Upper lobe of left lung (tissue), 4 donors: ENCODE measurements around the gene HJV.

ENCODE experiments used
- EP300 ChIP-seq, 4 donors: sonication (generic); formaldehyde crosslinking; IDR thresholded peaks; one replicate each; pipeline ENCODE4 v1.5.1; 2017; ENCODE audit warnings: antibody characterized with exemption in 4 of 4, control low read depth in 2 of 4
- POLR2A ChIP-seq, 4 donors: fragments of 450-650 bp; IDR thresholded peaks; one replicate each; pipeline ENCODE4 v1.5.1; 2016 to 2017; ENCODE audit warnings: antibody characterized with exemption in 4 of 4, mild to moderate bottlenecking in 2 of 4
- POLR2AphosphoS5 ChIP-seq, 2 donors: sonication (generic); formaldehyde crosslinking; IDR thresholded peaks; one replicate each; pipeline ENCODE4 v1.5.1; 2017; ENCODE audit warnings: antibody characterized with exemption in 2 of 2
- TF ChIP-seq, protein P1 (sequence below), 6 experiments: fragments of 450-650 bp in 4 of 6; fragments of 200-600 bp in 2 of 6; sonication (generic) in 2 of 6; IDR thresholded peaks; one replicate each; pipeline ENCODE4 v1.5.1; 2016 to 2019; ENCODE audit warnings: antibody characterized with exemption in 6 of 6

- TF ChIP-seq, protein P1, sequence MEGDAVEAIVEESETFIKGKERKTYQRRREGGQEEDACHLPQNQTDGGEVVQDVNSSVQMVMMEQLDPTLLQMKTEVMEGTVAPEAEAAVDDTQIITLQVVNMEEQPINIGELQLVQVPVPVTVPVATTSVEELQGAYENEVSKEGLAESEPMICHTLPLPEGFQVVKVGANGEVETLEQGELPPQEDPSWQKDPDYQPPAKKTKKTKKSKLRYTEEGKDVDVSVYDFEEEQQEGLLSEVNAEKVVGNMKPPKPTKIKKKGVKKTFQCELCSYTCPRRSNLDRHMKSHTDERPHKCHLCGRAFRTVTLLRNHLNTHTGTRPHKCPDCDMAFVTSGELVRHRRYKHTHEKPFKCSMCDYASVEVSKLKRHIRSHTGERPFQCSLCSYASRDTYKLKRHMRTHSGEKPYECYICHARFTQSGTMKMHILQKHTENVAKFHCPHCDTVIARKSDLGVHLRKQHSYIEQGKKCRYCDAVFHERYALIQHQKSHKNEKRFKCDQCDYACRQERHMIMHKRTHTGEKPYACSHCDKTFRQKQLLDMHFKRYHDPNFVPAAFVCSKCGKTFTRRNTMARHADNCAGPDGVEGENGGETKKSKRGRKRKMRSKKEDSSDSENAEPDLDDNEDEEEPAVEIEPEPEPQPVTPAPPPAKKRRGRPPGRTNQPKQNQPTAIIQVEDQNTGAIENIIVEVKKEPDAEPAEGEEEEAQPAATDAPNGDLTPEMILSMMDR (IDR thresholded peaks at IDR 0.05): no peak
- peak; percentile 71 to 73 for TF ChIP-seq POLR2AphosphoS5 (IDR thresholded peaks at IDR 0.05)
- TF ChIP-seq POLR2A (IDR thresholded peaks at IDR 0.05): peak in 3 of 4 donors; percentile 5 to 39 (median 19)
- no peak for TF ChIP-seq EP300 (IDR thresholded peaks at IDR 0.05)
Measured at GRCh38 chr1:145994391-145995120, 27.0 kb downstream of the HJV start.
